Endometrial microvascular endothelial cells (primary cell): ENCODE measurements around the gene ZNF337. TPM values are rescaled to one million over a fixed set of nuclear protein-coding genes. Genes with fewer than 3 reads are reported as not detected.
"Not testable (repeated sequence)": the region's sequence is repeated elsewhere in the genome, so short reads cannot be mapped to it uniquely, and the experiment has no call there.

Experiments
- in situ Hi-C: cut with HindIII; loops from 2 replicates; pipeline ENCODE4 v1.10.0; 2017; ENCODE audit warnings: low sequenced_read_pairs, low pct_unique_long_range_greater_than_20kb; ENCODE audit errors: inconsistent ontology term
- total RNA-seq: library from RNA; depleted of rRNA; stranded (reverse); fragments of >200 nt; gene quantifications from one replicate; pipeline ENCODE4 v1.2.3, GENCODE V29; 2015; ENCODE audit errors: inconsistent ontology term

Gene ZNF337
- total RNA-seq, 1 donor from 2014 or later: 9.1 TPM

- in situ Hi-C loops: no loop called here
Observed at GRCh38 chr20:25643716-25644115, 52.9 kb downstream of the ZNF337 start.

GRCh38 chr20:25637247-25637646 lies 59.4 kb downstream of the ZNF337 start:
- in situ Hi-C loops: no loop called here

- in situ Hi-C loops: no loop called here
Observed at GRCh38 chr20:25632940-25633790, 63.5 kb downstream of the ZNF337 start.

GRCh38 chr20:25630615-25631014 lies 66.0 kb downstream of the ZNF337 start:
- in situ Hi-C loops: not testable (repeated sequence)

- in situ Hi-C loops: no loop called here
Observed at GRCh38 chr20:25629816-25630499, 66.7 kb downstream of the ZNF337 start.

- in situ Hi-C loops: no loop called here
Observed at GRCh38 chr20:25626779-25627178, 69.9 kb downstream of the ZNF337 start.

GRCh38 chr20:25624500-25624939 lies 72.1 kb downstream of the ZNF337 start:
- in situ Hi-C loops: no loop called here

Other genes with a start within 250 kb of the ZNF337 start
- 2.5 TPM for gene NINL, start 111.3 kb downstream of the ZNF337 start, total RNA-seq
- gene NANP, start 72.8 kb downstream of the ZNF337 start, total RNA-seq: 8.3 TPM